Esophagus muscularis mucosa (tissue), 4 donors: Measurements from ENCODE around the gene IFI16.
"Not testable (repeated sequence)": the region's sequence is repeated elsewhere in the genome, so short reads cannot be mapped to it uniquely, and the experiment has no call there.

Source experiments
- CTCF ChIP-seq, 3 experiments: fragments of 200-600 bp in 2 of 3; fragments of 450-650 bp in 1 of 3; sonication (generic) in 2 of 3; IDR thresholded peaks; one replicate each; pipeline ENCODE4 v1.5.1; 2017 to 2019; ENCODE audit warnings: antibody characterized with exemption in 3 of 3, mild to moderate bottlenecking in 2 of 3, moderate library complexity in 1 of 3
- EP300 ChIP-seq: sonication (generic); formaldehyde crosslinking; IDR thresholded peaks from one replicate; pipeline ENCODE4 v1.6.1; 2017; ENCODE audit warnings: antibody characterized with exemption
- POLR2A ChIP-seq: fragments of 450-650 bp; IDR thresholded peaks from one replicate; pipeline ENCODE4 v1.6.1; 2017; ENCODE audit warnings: antibody characterized with exemption, moderate library complexity, mild to moderate bottlenecking, low read depth
- POLR2AphosphoS5 ChIP-seq, 2 donors: sonication (generic); formaldehyde crosslinking; IDR thresholded peaks; one replicate each; pipeline ENCODE4 v1.6.1; 2017; ENCODE audit warnings: antibody characterized with exemption in 2 of 2

GRCh38 chr1:159046486-159046885, 36.8 kb downstream of the IFI16 start:
- not testable (repeated sequence) for TF ChIP-seq CTCF (IDR thresholded peaks at IDR 0.05); EP300; POLR2A; POLR2AphosphoS5 (IDR thresholded peaks at IDR 0.05)
